Tibial nerve (tissue), 4 donors: ENCODE results near the gene UPK2. TPM values are rescaled to one million over a fixed set of nuclear protein-coding genes. Genes with fewer than 3 reads are reported as not detected.
"Not testable (repeated sequence)": the region's sequence is repeated elsewhere in the genome, so short reads cannot be mapped to it uniquely, and the experiment has no call there.

ENCODE experiments used
- DNase-seq, 2 donors: peaks; one replicate each; pipeline ENCODE4 v3.0.0-alpha.2; 2019; ENCODE audit warnings: low spot score in 2 of 2
- H3K27ac ChIP-seq, 4 donors: fragments of 200-600 bp; sonication (generic) in 3 of 4; one replicate each; pipeline ENCODE4 v1.5.1; 2017 to 2019; ENCODE audit warnings: mild to moderate bottlenecking in 1 of 4
- H3K27me3 ChIP-seq, 2 donors: fragments of 200-600 bp; sonication (generic) in 1 of 2; one replicate each; pipeline versions ENCODE4 v1.5.1 to v1.6.0; 2017 to 2019
- H3K36me3 ChIP-seq, 3 donors: fragments of 200-600 bp; sonication (generic); one replicate each; pipeline ENCODE4 v1.5.1; 2018 to 2019
- H3K4me1 ChIP-seq, 4 donors: fragments of 200-600 bp; sonication (generic) in 3 of 4; one replicate each; pipeline ENCODE4 v1.5.1; 2017 to 2019
- H3K4me3 ChIP-seq, 4 donors: fragments of 200-600 bp; sonication (generic) in 3 of 4; one replicate each; pipeline ENCODE4 v1.5.1; 2017 to 2019; ENCODE audit warnings: mild to moderate bottlenecking in 1 of 4, moderate library complexity in 1 of 4
- H3K9me3 ChIP-seq, 4 donors: fragments of 200-600 bp; sonication (generic) in 3 of 4; one replicate each; pipeline ENCODE4 v1.5.1; 2017 to 2019
- CTCF ChIP-seq, 5 experiments: fragments of 200-600 bp in 3 of 5; fragments of 450-650 bp in 2 of 5; sonication (generic) in 3 of 5; IDR thresholded peaks; one replicate each; pipeline ENCODE4 v1.5.1; 2016 to 2019; ENCODE audit warnings: antibody characterized with exemption in 5 of 5, mild to moderate bottlenecking in 3 of 5, moderate library complexity in 2 of 5
- EP300 ChIP-seq, 2 donors: sonication (generic); formaldehyde crosslinking; IDR thresholded peaks; one replicate each; pipeline ENCODE4 v1.6.1; 2017; ENCODE audit warnings: antibody characterized with exemption in 2 of 2, mild to moderate bottlenecking in 1 of 2
- POLR2A ChIP-seq, 2 donors: fragments of 450-650 bp; IDR thresholded peaks; one replicate each; pipeline ENCODE4 v1.6.1; 2017; ENCODE audit warnings: antibody characterized with exemption in 2 of 2, mild to moderate bottlenecking in 2 of 2, moderate library complexity in 2 of 2
- WGBS, 2 donors: methylation state at CpG; one replicate each; pipeline ENCODE4 v1.1.5; 2018; 5-methylcytosine and 5-hydroxymethylcytosine counted together
- total RNA-seq, 4 donors: library from RNA; depleted of rRNA; stranded (reverse); fragments of >200 nt; gene quantifications; one replicate each; pipeline ENCODE4 v1.1.0, GENCODE V29; 2016

The UPK2 gene
- total RNA-seq, 4 donors from 2014 or later = not detected

- Histone ChIP-seq H3K36me3 (no peaks in the 10 kb centered on the region), H3K27ac (no peak within 1 kb of the TSS), H3K27me3 (peaks cover 0 to 18% of the 10 kb centered on the region in 2 donors), H3K9me3 (no peaks in the 10 kb centered on the region), H3K4me1 (no peaks in the 10 kb centered on the region), H3K4me3 (no peak within 1 kb of the TSS)
- DNase-seq = no peak
- WGBS, 2 donors = 42 to 70% methylated on average over 7 to 31 of the region's 33 CpGs
- TF ChIP-seq CTCF (IDR thresholded peaks at IDR 0.05) (no peak), EP300 (IDR thresholded peaks at IDR 0.05) (no peak), POLR2A (IDR thresholded peaks at IDR 0.05) (no peak)
These were observed 15.5 kb downstream of the UPK2 start, which contains the start of gene FOXR1 for GRCh38 chr11:118971646-118972045. FOXR1 (plus strand) TSS chr11:118971761; CDS start chr11:118971932, 171 bp downstream.

GRCh38 chr11:118973985-118974384 lies 17.9 kb downstream of the UPK2 start:
- H3K4me1 ChIP-seq = no peaks in the 10 kb centered on the region
- H3K36me3 ChIP-seq = no peaks in the 10 kb centered on the region
- no peak overlapping the region for H3K4me3 ChIP-seq
- H3K27ac ChIP-seq = no peak overlapping the region
- DNase-seq = no peak
- WGBS, 2 donors = 94 to 100% methylated on average over 2 of the region's 2 CpGs
- no peaks in the 10 kb centered on the region for H3K9me3 ChIP-seq
- peaks cover 0 to 23% of the 10 kb centered on the region in 2 donors for H3K27me3 ChIP-seq
- no peak for TF ChIP-seq CTCF (IDR thresholded peaks at IDR 0.05)
- no peak for TF ChIP-seq EP300 (IDR thresholded peaks at IDR 0.05)
- no peak for TF ChIP-seq POLR2A (IDR thresholded peaks at IDR 0.05)

GRCh38 chr11:118975771-118976709 lies 19.9 kb downstream of the UPK2 start:
- no peaks in the 10 kb centered on the region for H3K9me3 ChIP-seq
- 75 to 83% methylated on average over 15 of the region's 15 CpGs for WGBS, 2 donors
- no peaks in the 10 kb centered on the region for H3K36me3 ChIP-seq
- no peak for TF ChIP-seq POLR2A (IDR thresholded peaks at IDR 0.05)
- peak in 1 of 2 donors; percentile 10 for TF ChIP-seq EP300 (IDR thresholded peaks at IDR 0.05)
- H3K4me3 ChIP-seq = no peak overlapping the region
- DNase-seq = no peak
- H3K27ac ChIP-seq = no peak overlapping the region
- H3K4me1 ChIP-seq = peaks cover 0 to 17% (median 5%) of the 10 kb centered on the region in 4 donors
- H3K27me3 ChIP-seq = peaks cover 0 to 25% of the 10 kb centered on the region in 2 donors

- Histone ChIP-seq H3K4me1 (peaks cover 0 to 17% (median 5%) of the 10 kb centered on the region in 4 donors), H3K27ac (no peak overlapping the region), H3K9me3 (no peaks in the 10 kb centered on the region), H3K27me3 (peaks cover 0 to 14% of the 10 kb centered on the region in 2 donors), H3K36me3 (no peaks in the 10 kb centered on the region), H3K4me3 (no peak overlapping the region)
- no peak for TF ChIP-seq POLR2A (IDR thresholded peaks at IDR 0.05)
- no peak for TF ChIP-seq EP300 (IDR thresholded peaks at IDR 0.05)
- no peak for TF ChIP-seq CTCF (IDR thresholded peaks at IDR 0.05)
- WGBS, 2 donors = 39 to 51% methylated on average over 9 of the region's 9 CpGs
- DNase-seq = no peak
These were observed 23.3 kb downstream of the UPK2 start for GRCh38 chr11:118979434-118979833.

GRCh38 chr11:118980191-118980881 lies 24.2 kb downstream of the UPK2 start:
- TF ChIP-seq POLR2A (IDR thresholded peaks at IDR 0.05) = peak in 1 of 2 donors; percentile 12
- TF ChIP-seq CTCF (IDR thresholded peaks at IDR 0.05) = no peak
- Histone ChIP-seq H3K9me3 (no peaks in the 10 kb centered on the region), H3K4me1 (peaks cover 0 to 17% (median 5%) of the 10 kb centered on the region in 4 donors), H3K36me3 (no peaks in the 10 kb centered on the region), H3K27ac (no peak overlapping the region), H3K4me3 (peak overlapping the region in 2 of 4 donors; percentile 16 to 34), H3K27me3 (peaks cover 0 to 12% of the 10 kb centered on the region in 2 donors)
- WGBS, 2 donors = 20 to 21% methylated on average over 20 to 21 of the region's 21 CpGs
- peak in 1 of 2 donors; percentile 23 for DNase-seq

GRCh38 chr11:118984337-118984736 lies 28.2 kb downstream of the UPK2 start:
- H3K27me3 ChIP-seq, DNase-seq, H3K9me3 ChIP-seq, H3K36me3 ChIP-seq, H3K27ac ChIP-seq, H3K4me3 ChIP-seq: not testable (repeated sequence)
- peaks cover 0 to 17% (median 5%) of the 10 kb centered on the region in 4 donors for H3K4me1 ChIP-seq
- 69 to 74% methylated on average over 7 to 8 of the region's 8 CpGs for WGBS, 2 donors
